Measurements from ENCODE around the gene LSR.

DNA sequence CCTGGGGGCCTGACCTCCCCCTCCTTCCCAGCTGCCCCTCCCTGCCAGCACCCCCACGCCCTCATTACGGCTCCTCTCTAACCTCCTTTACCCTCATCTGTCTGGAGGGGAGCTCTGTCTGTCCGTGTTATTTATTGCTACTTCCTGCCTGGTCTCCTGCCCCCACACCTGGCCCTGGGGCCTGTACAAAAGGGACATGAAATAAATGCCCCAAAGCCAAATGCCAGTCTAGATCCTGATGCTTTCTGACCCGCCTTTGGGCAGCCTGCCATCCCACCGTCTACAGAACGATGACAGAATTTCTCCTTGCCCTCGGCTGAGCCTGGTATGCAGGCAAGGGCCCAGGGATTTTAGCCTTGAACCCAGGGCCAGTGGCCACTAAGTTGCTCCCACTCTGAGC, 64.8 kb downstream of the LSR start:
- TF ChIP-seq, protein P1, sequence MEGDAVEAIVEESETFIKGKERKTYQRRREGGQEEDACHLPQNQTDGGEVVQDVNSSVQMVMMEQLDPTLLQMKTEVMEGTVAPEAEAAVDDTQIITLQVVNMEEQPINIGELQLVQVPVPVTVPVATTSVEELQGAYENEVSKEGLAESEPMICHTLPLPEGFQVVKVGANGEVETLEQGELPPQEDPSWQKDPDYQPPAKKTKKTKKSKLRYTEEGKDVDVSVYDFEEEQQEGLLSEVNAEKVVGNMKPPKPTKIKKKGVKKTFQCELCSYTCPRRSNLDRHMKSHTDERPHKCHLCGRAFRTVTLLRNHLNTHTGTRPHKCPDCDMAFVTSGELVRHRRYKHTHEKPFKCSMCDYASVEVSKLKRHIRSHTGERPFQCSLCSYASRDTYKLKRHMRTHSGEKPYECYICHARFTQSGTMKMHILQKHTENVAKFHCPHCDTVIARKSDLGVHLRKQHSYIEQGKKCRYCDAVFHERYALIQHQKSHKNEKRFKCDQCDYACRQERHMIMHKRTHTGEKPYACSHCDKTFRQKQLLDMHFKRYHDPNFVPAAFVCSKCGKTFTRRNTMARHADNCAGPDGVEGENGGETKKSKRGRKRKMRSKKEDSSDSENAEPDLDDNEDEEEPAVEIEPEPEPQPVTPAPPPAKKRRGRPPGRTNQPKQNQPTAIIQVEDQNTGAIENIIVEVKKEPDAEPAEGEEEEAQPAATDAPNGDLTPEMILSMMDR (optimal IDR thresholded peaks at IDR 0.05 in 1 of 3, IDR thresholded peaks at IDR 0.05 in 1 of 3, conservative IDR thresholded peaks at IDR 0.05 in 1 of 3; ENCODE audit: extremely low read depth in 1 of 3, insufficient read depth in 2 of 3, low read length in 3 of 3): no peak
- no peak for TF ChIP-seq EZH2 (IDR thresholded peaks at IDR 0.05; ENCODE audit: low read length)
